ENCODE measurements around the gene VRK1. TPM values are rescaled to one million over a fixed set of nuclear protein-coding genes. Genes with fewer than 3 reads are reported as not detected.
"Not testable (repeated sequence)": the region's sequence is repeated elsewhere in the genome, so short reads cannot be mapped to it uniquely, and the experiment has no call there.

Gene VRK1
- total and polyA plus RNA-seq, 2 of the 8 experiments (the other 6 are each of a cell fraction or from before 2014, with no cell fraction given) = 24.2 to 64.8 TPM

- H3K4me1 ChIP-seq (replicated peaks in 1 of 4; ENCODE audit: control insufficient read depth in 3 of 4, insufficient read depth in 4 of 4, low read length in 3 of 4); H3K79me2 ChIP-seq (ENCODE audit: control insufficient read depth in 1 of 2, insufficient read depth in 2 of 2, low read length in 2 of 2); H3K14ac ChIP-seq (ENCODE audit: insufficient read length); H2BK5ac ChIP-seq (ENCODE audit: low read depth, low read length); H4K8ac ChIP-seq (ENCODE audit: extremely low read depth, insufficient read depth, low read length); H3K27ac ChIP-seq (ENCODE audit: low read depth, low read length); H3K36me3 ChIP-seq (ENCODE audit: control insufficient read depth in 2 of 4, insufficient read depth in 4 of 4, low read length in 3 of 4); H4K5ac ChIP-seq (ENCODE audit: insufficient read length, low read depth, low read length); H3K23me2 ChIP-seq (ENCODE audit: low read depth, low read length); H3K18ac ChIP-seq (ENCODE audit: extremely low read depth, low read length); H2AK5ac ChIP-seq (ENCODE audit: low read depth, low read length); H3K4me2 ChIP-seq (ENCODE audit: insufficient read depth in 1 of 2, low read depth in 2 of 2, low read length in 2 of 2); H4K91ac ChIP-seq (replicated peaks; ENCODE audit: insufficient read length, low read length); CTCF ChIA-PET (ENCODE audit: partially characterized antibody); H2BK20ac ChIP-seq (ENCODE audit: low read length); H3K79me1 ChIP-seq (ENCODE audit: low read depth, low read length); H3K27me3 ChIP-seq (replicated peaks in 1 of 4; ENCODE audit: control insufficient read depth in 3 of 4, extremely low read depth in 1 of 4, insufficient read depth in 3 of 4, low read length in 3 of 4); POLR2A ChIA-PET (ENCODE audit: partially characterized antibody); DNase-seq (ENCODE audit: low read depth in 1 of 2, low spot score in 2 of 2); H2BK120ac ChIP-seq (replicated peaks; ENCODE audit: low read depth, low read length); H2BK12ac ChIP-seq (ENCODE audit: low read depth, low read length); H4K20me1 ChIP-seq (replicated peaks in 1 of 2; ENCODE audit: control insufficient read depth in 1 of 2, insufficient read depth in 2 of 2, low read length in 2 of 2); H3K9me3 ChIP-seq (ENCODE audit: insufficient read depth in 2 of 2, low read depth in 1 of 2, low read length in 1 of 2); H2AFZ ChIP-seq (ENCODE audit: low read length); H3K23ac ChIP-seq (ENCODE audit: insufficient read length); FAIRE-seq; H3K4ac ChIP-seq (replicated peaks; ENCODE audit: insufficient read length, low read depth, low read length); H2BK15ac ChIP-seq (ENCODE audit: low read length); H3K56ac ChIP-seq (replicated peaks; ENCODE audit: insufficient read length, low read depth, low read length); H3K9ac ChIP-seq (replicated peaks in 1 of 4; ENCODE audit: extremely low read depth in 1 of 4, low read depth in 3 of 4, low read length in 3 of 4); H3K4me3 ChIP-seq (ENCODE audit: extremely low read depth in 1 of 4, insufficient read depth in 2 of 4, low read depth in 3 of 4, low read length in 4 of 4): not testable (repeated sequence)
- 93% methylated on average over 5 of the region's 5 CpGs; no CpG with 5 or more reads in 1 of the 2 experiments for WGBS, 2 experiments (ENCODE audit: extremely low coverage in 1 of 2, insufficient coverage in 1 of 2, insufficient read length in 1 of 2, insufficient replicate concordance in 2 of 2, low coverage in 1 of 2, low lambda C conversion rate in 2 of 2, missing lambda C conversion rate in 1 of 2)
Observed at GRCh38 chr14:96883974-96884373, 86.8 kb downstream of the VRK1 start.

Measured in H1 (cell line).